ENCODE measurements around the gene ZNF385A.

ZNF385A gene

GRCh38 chr12:54352891-54353874 is 31.4 kb downstream of the ZNF385A start:
- no peak for TF ChIP-seq RAD21 (IDR thresholded peaks at IDR 0.05; ENCODE audit: low read depth)
- no peak for TF ChIP-seq CREB1 (IDR thresholded peaks at IDR 0.05; ENCODE audit: low read depth)

GRCh38 chr12:54352022-54352531 is 32.5 kb downstream of the ZNF385A start:
- no peak for TF ChIP-seq EGR1 (IDR thresholded peaks at IDR 0.05)

DNA sequence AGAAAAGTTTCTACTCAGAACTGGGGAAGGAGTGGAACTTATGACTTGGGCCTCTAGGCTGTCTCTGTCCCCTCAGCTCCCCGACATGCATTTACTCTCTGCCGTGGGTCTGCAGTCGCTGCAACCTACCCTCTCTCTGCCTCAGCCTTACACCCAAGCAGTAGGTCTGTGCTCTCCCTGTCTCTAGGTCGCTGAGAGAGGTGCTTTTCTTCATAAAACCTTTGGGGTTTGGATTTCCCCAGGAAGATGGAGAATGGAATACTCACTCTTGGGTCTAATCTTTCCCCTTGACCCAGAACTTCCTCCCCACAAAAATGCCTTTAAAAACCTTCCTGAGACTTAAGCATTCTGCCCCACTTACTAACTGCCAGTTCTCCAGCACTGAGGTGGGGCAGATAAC is 33.2 kb downstream of the ZNF385A start:
- TF ChIP-seq YY1 (IDR thresholded peaks at IDR 0.05; ENCODE audit: low read depth) (no peak), USF1 (IDR thresholded peaks at IDR 0.05) (no peak), CREB1 (IDR thresholded peaks at IDR 0.05; ENCODE audit: low read depth) (no peak), TEAD4 (IDR thresholded peaks at IDR 0.05) (no peak), REST (IDR thresholded peaks at IDR 0.05; ENCODE audit: low read depth) (no peak)

DNA sequence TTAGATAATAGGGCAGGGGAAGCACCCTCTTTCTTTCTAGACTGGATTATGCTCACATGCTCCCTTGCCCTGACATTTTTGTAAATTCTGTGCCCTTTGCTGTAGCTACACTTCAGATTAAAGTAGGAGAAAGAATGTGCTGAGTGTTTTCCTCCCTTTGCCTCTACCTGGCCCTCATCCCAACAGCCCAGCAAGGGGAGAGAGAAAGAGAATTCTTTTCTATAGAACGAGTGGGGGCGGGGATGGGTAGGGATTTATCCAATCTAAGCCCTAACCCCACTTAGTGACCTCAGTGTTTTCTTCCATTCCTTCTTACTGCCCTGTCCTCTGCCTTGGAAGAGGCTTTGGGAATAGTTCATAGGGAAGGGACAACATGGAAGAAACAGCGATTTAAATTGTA is 33.8 kb downstream of the ZNF385A start:
- TF ChIP-seq USF1 (IDR thresholded peaks at IDR 0.05) (no peak), NFIC (IDR thresholded peaks at IDR 0.05) (no peak), EP300 (IDR thresholded peaks at IDR 0.05; ENCODE audit: borderline replicate concordance) (no peak), TEAD4 (IDR thresholded peaks at IDR 0.05) (no peak), RAD21 (IDR thresholded peaks at IDR 0.05; ENCODE audit: low read depth) (no peak)

DNA sequence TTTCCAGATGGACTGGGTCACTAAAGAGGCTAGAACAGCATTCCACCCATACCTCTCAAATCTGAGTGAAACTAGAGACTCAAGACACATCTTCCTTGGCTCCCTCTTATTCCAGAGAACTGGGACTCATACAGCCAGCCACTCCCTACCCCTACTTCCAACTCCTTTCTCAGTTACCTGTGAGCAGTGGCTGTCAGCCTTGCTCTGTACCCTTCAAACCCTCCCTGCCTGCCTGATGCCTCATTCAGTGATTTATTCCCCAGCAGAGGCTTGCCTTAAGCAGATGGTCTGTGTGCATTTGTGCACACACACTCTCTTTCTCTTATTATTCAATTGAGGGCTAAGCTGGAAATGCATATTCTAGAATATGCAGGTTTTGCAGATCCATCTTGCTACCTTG is 34.9 kb downstream of the ZNF385A start:
- no peak for TF ChIP-seq USF1 (IDR thresholded peaks at IDR 0.05)
- no peak for TF ChIP-seq EGR1 (IDR thresholded peaks at IDR 0.05)
- TF ChIP-seq YY1 (IDR thresholded peaks at IDR 0.05; ENCODE audit: low read depth): no peak
- no peak for TF ChIP-seq TCF12 (IDR thresholded peaks at IDR 0.05; ENCODE audit: low read depth)
- TF ChIP-seq NFIC (IDR thresholded peaks at IDR 0.05): no peak
- no peak for TF ChIP-seq TEAD4 (IDR thresholded peaks at IDR 0.05)
- TF ChIP-seq TAF1 (IDR thresholded peaks at IDR 0.05; ENCODE audit: low read depth): no peak

GRCh38 chr12:54349036-54349435 is 35.5 kb downstream of the ZNF385A start:
- no peak for TF ChIP-seq RAD21 (IDR thresholded peaks at IDR 0.05; ENCODE audit: low read depth)

GRCh38 chr12:54341378-54342300 is 42.9 kb downstream of the ZNF385A start:
- TF ChIP-seq YY1 (IDR thresholded peaks at IDR 0.05; ENCODE audit: low read depth) (no peak), CREB1 (IDR thresholded peaks at IDR 0.05; ENCODE audit: low read depth) (no peak), MAX (IDR thresholded peaks at IDR 0.05) (no peak), EGR1 (IDR thresholded peaks at IDR 0.05) (no peak), TAF1 (IDR thresholded peaks at IDR 0.05; ENCODE audit: low read depth) (no peak), NFIC (IDR thresholded peaks at IDR 0.05) (no peak), CEBPB (IDR thresholded peaks at IDR 0.05) (no peak), RAD21 (IDR thresholded peaks at IDR 0.05; ENCODE audit: low read depth) (no peak), REST (IDR thresholded peaks at IDR 0.05; ENCODE audit: low read depth) (no peak), TCF12 (IDR thresholded peaks at IDR 0.05; ENCODE audit: low read depth) (no peak), TEAD4 (IDR thresholded peaks at IDR 0.05) (no peak), USF1 (IDR thresholded peaks at IDR 0.05) (no peak), FOXM1 (IDR thresholded peaks at IDR 0.05; ENCODE audit: borderline replicate concordance, low read depth) (no peak), EP300 (IDR thresholded peaks at IDR 0.05; ENCODE audit: borderline replicate concordance) (no peak), ZBTB7A (IDR thresholded peaks at IDR 0.05; ENCODE audit: low read depth) (no peak)

All from Ishikawa (cell line).